Skeletal muscle tissue (tissue), 4 donors: ENCODE measurements around the gene EVI5L. TPM values are rescaled to one million over a fixed set of nuclear protein-coding genes. Genes with fewer than 3 reads are reported as not detected.
A peak's percentile ranks its signal among the peaks of the same experiment; 100 is the strongest.
"Not testable (repeated sequence)": the region's sequence is repeated elsewhere in the genome, so short reads cannot be mapped to it uniquely, and the experiment has no call there.

Experiments used
- H3K27ac ChIP-seq: one replicate; pipeline ENCODE4 v1.7.0; 2013; ENCODE audit warnings: mild to moderate bottlenecking, low read depth, low read length, inconsistent platforms
- H3K27me3 ChIP-seq, 3 donors: one replicate each; pipeline ENCODE4 v1.7.0; 2013; ENCODE audit warnings: low read length in 3 of 3; ENCODE audit not compliant: control insufficient read depth in 3 of 3, insufficient read depth in 3 of 3
- H3K36me3 ChIP-seq, 3 donors: one replicate each; pipeline ENCODE4 v1.7.0; 2013; ENCODE audit warnings: low read length in 3 of 3; ENCODE audit not compliant: control insufficient read depth in 3 of 3, insufficient read depth in 3 of 3
- H3K4me1 ChIP-seq, 3 donors: one replicate each; pipeline ENCODE4 v1.7.0; 2013; ENCODE audit warnings: low read length in 3 of 3, mild to moderate bottlenecking in 3 of 3; ENCODE audit not compliant: control insufficient read depth in 3 of 3, insufficient read depth in 3 of 3
- H3K4me3 ChIP-seq, 3 donors: one replicate each; pipeline ENCODE4 v1.7.0; 2013; ENCODE audit warnings: low read length in 3 of 3
- H3K9ac ChIP-seq, 3 donors: one replicate each; pipeline ENCODE4 v1.7.0; 2013; ENCODE audit warnings: low read length in 3 of 3, mild to moderate bottlenecking in 3 of 3, moderate library complexity in 2 of 3, low read depth in 1 of 3
- H3K9me3 ChIP-seq, 3 donors: one replicate each; pipeline ENCODE4 v1.7.0; 2013; ENCODE audit warnings: low read length in 3 of 3; ENCODE audit not compliant: control insufficient read depth in 3 of 3
- total RNA-seq: library from RNA; depleted of rRNA; stranded (reverse); fragments of >200 nt; gene quantifications from one replicate; pipeline ENCODE4 v1.2.3, GENCODE V29; 2014
- donor health status: Osteomylitis.

EVI5L gene
- total RNA-seq, 1 donor from 2014 or later: 9.4 TPM

- peaks cover 21 to 37% (median 28%) of the 10 kb centered on the region in 3 donors for H3K27me3 ChIP-seq
- not testable (repeated sequence) for H3K4me3 ChIP-seq, H3K27ac ChIP-seq, H3K36me3 ChIP-seq, H3K9ac ChIP-seq, H3K9me3 ChIP-seq, H3K4me1 ChIP-seq
Observed at GRCh38 chr19:7893362-7894101, 63.5 kb downstream of the EVI5L start.

GRCh38 chr19:7894612-7895309, 64.7 kb downstream of the EVI5L start:
- Histone ChIP-seq H3K4me1 (no peaks in the 10 kb centered on the region), H3K9ac (no peak overlapping the region), H3K9me3 (peaks cover 0 to 2% (median 0%) of the 10 kb centered on the region in 3 donors), H3K4me3 (no peak overlapping the region), H3K27me3 (peaks cover 16 to 37% (median 19%) of the 10 kb centered on the region in 3 donors), H3K36me3 (no peaks in the 10 kb centered on the region), H3K27ac (no peak overlapping the region)

GRCh38 chr19:7895565-7895964, 65.5 kb downstream of the EVI5L start:
- Histone ChIP-seq H3K4me3 (no peak overlapping the region), H3K27me3 (peaks cover 16 to 33% (median 19%) of the 10 kb centered on the region in 3 donors), H3K9ac (no peak overlapping the region), H3K36me3 (no peaks in the 10 kb centered on the region), H3K27ac (no peak overlapping the region), H3K9me3 (peaks cover 0 to 2% (median 0%) of the 10 kb centered on the region in 3 donors), H3K4me1 (peaks cover 4 to 6% (median 5%) of the 10 kb centered on the region in 3 donors)

- Histone ChIP-seq H3K36me3 (no peaks in the 10 kb centered on the region), H3K4me3 (no peak overlapping the region), H3K9me3 (peaks cover 0 to 2% (median 0%) of the 10 kb centered on the region in 3 donors), H3K27me3 (peaks cover 16 to 32% (median 17%) of the 10 kb centered on the region in 3 donors), H3K9ac (no peak overlapping the region), H3K27ac (no peak overlapping the region), H3K4me1 (peaks cover 5 to 10% (median 9%) of the 10 kb centered on the region in 3 donors)
Observed at GRCh38 chr19:7897292-7897691, 67.3 kb downstream of the EVI5L start.

GRCh38 chr19:7898967-7899366, 68.9 kb downstream of the EVI5L start:
- no peak overlapping the region for H3K9ac ChIP-seq
- peaks cover 12 to 23% (median 14%) of the 10 kb centered on the region in 3 donors for H3K27me3 ChIP-seq
- peaks cover 0 to 2% (median 0%) of the 10 kb centered on the region in 3 donors for H3K9me3 ChIP-seq
- H3K4me3 ChIP-seq: no peak overlapping the region
- peaks cover 12 to 19% (median 19%) of the 10 kb centered on the region in 3 donors for H3K4me1 ChIP-seq
- H3K27ac ChIP-seq: no peak overlapping the region
- H3K36me3 ChIP-seq: no peaks in the 10 kb centered on the region

- no peak overlapping the region for H3K27ac ChIP-seq
- peak overlapping the region in 1 of 3 donors; percentile 57 for H3K9ac ChIP-seq
- peaks cover 0 to 2% (median 0%) of the 10 kb centered on the region in 3 donors for H3K9me3 ChIP-seq
- peaks cover 3 to 14% (median 8%) of the 10 kb centered on the region in 3 donors for H3K27me3 ChIP-seq
- peaks cover 19 to 26% (median 25%) of the 10 kb centered on the region in 3 donors for H3K4me1 ChIP-seq
- peaks cover 0 to 4% (median 2%) of the 10 kb centered on the region in 3 donors for H3K36me3 ChIP-seq
- no peak overlapping the region for H3K4me3 ChIP-seq
Observed at GRCh38 chr19:7899751-7900378, 69.8 kb downstream of the EVI5L start.

- Histone ChIP-seq H3K36me3 (peaks cover 0 to 6% (median 4%) of the 10 kb centered on the region in 3 donors), H3K4me1 (peaks cover 25 to 31% (median 31%) of the 10 kb centered on the region in 3 donors), H3K9me3 (peaks cover 0 to 2% (median 0%) of the 10 kb centered on the region in 3 donors), H3K9ac (peak overlapping the region in 1 of 3 donors; percentile 57), H3K27me3 (peaks cover 0 to 9% (median 2%) of the 10 kb centered on the region in 3 donors), H3K4me3 (no peak overlapping the region), H3K27ac (no peak overlapping the region)
Observed at GRCh38 chr19:7900401-7900870, 70.4 kb downstream of the EVI5L start.

GRCh38 chr19:7900931-7901330, 70.9 kb downstream of the EVI5L start:
- Histone ChIP-seq H3K27ac (no peak overlapping the region), H3K4me1 (peaks cover 25 to 36% (median 31%) of the 10 kb centered on the region in 3 donors), H3K4me3 (no peak overlapping the region), H3K9me3 (peaks cover 0 to 2% (median 0%) of the 10 kb centered on the region in 3 donors), H3K9ac (peak overlapping the region in 1 of 3 donors; percentile 57), H3K27me3 (peaks cover 0 to 7% (median 0%) of the 10 kb centered on the region in 3 donors), H3K36me3 (peaks cover 4 to 11% (median 7%) of the 10 kb centered on the region in 3 donors)

GRCh38 chr19:7901337-7901736, 71.3 kb downstream of the EVI5L start:
- peaks cover 0 to 2% (median 0%) of the 10 kb centered on the region in 3 donors for H3K9me3 ChIP-seq
- H3K9ac ChIP-seq: no peak overlapping the region
- H3K4me1 ChIP-seq: peaks cover 25 to 40% (median 33%) of the 10 kb centered on the region in 3 donors
- H3K36me3 ChIP-seq: peaks cover 4 to 13% (median 10%) of the 10 kb centered on the region in 3 donors
- H3K4me3 ChIP-seq: no peak overlapping the region
- H3K27me3 ChIP-seq: peaks cover 0 to 7% (median 0%) of the 10 kb centered on the region in 3 donors
- no peak overlapping the region for H3K27ac ChIP-seq
